ENCODE data around the gene TARBP1. TPM values are rescaled to one million over a fixed set of nuclear protein-coding genes. Genes with fewer than 3 reads are reported as not detected.
"Not testable (repeated sequence)": the region's sequence is repeated elsewhere in the genome, so short reads cannot be mapped to it uniquely, and the experiment has no call there.

The TARBP1 gene
- total RNA-seq, 4 donors from 2014 or later, result 19.9 to 44.4 (median 27.6) TPM

DNA sequence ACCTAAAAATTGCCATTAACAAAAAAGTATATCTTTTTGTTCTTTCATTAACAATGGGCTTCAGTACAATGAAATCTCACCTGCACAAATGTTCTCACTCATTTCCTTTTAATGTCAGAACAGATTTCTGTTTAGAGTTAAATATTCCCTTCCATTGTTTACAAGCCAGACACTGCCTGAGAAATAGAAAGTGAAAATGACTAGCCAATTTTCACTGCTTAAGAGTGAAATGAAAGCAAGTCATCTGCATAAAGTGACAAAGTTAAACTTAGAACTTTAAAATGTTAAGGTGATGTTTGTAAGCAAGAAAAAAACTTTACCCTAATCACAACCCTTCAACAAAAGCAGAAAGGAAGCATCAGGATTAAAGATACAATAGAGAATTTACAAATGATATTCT, 78.2 kb downstream of the TARBP1 start:
- DNase-seq, result no peak
- intact Hi-C loops (cut with DNase I; ENCODE audit: low total_unique reads) (no loop called here), in situ Hi-C loops (cut with MboI; ENCODE audit: low pct_ligation_motif_present in 1 of 4, low pct_unique_long_range_greater_than_20kb in 1 of 4, low sequenced_read_pairs in 3 of 4) (no loop called here)
- TF ChIP-seq POLR2AphosphoS5 (IDR thresholded peaks at IDR 0.05) (no peak), POLR2A (IDR thresholded peaks at IDR 0.05) (no peak), EP300 (IDR thresholded peaks at IDR 0.05; ENCODE audit: low read depth) (no peak)
- TF ChIP-seq, protein P1, sequence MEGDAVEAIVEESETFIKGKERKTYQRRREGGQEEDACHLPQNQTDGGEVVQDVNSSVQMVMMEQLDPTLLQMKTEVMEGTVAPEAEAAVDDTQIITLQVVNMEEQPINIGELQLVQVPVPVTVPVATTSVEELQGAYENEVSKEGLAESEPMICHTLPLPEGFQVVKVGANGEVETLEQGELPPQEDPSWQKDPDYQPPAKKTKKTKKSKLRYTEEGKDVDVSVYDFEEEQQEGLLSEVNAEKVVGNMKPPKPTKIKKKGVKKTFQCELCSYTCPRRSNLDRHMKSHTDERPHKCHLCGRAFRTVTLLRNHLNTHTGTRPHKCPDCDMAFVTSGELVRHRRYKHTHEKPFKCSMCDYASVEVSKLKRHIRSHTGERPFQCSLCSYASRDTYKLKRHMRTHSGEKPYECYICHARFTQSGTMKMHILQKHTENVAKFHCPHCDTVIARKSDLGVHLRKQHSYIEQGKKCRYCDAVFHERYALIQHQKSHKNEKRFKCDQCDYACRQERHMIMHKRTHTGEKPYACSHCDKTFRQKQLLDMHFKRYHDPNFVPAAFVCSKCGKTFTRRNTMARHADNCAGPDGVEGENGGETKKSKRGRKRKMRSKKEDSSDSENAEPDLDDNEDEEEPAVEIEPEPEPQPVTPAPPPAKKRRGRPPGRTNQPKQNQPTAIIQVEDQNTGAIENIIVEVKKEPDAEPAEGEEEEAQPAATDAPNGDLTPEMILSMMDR (IDR thresholded peaks at IDR 0.05), result no peak
- no peak overlapping the region for H3K4me3 ChIP-seq
- no peaks in the 10 kb centered on the region for H3K9me3 ChIP-seq
- H3K36me3 ChIP-seq, result no peaks in the 10 kb centered on the region
- no peaks in the 10 kb centered on the region for H3K27me3 ChIP-seq
- peak overlapping the region in 2 of 4 donors; percentile 14 to 57 for H3K27ac ChIP-seq
- H3K4me1 ChIP-seq, result peaks cover 0 to 13% (median 0%) of the 10 kb centered on the region in 4 donors

GRCh38 chr1:234399515-234399914, 79.5 kb downstream of the TARBP1 start:
- WGBS, 2 donors (ENCODE audit: low coverage in 1 of 2), result 73 to 82% methylated on average over 4 to 6 of the region's 6 CpGs
- in situ Hi-C loops (cut with MboI; ENCODE audit: low pct_ligation_motif_present in 1 of 4, low pct_unique_long_range_greater_than_20kb in 1 of 4, low sequenced_read_pairs in 3 of 4); DNase-seq; H3K27ac ChIP-seq; intact Hi-C loops (cut with DNase I; ENCODE audit: low total_unique reads); H3K4me3 ChIP-seq; H3K36me3 ChIP-seq; H3K27me3 ChIP-seq; H3K9me3 ChIP-seq: not testable (repeated sequence)
- H3K4me1 ChIP-seq, result peaks cover 0 to 13% (median 0%) of the 10 kb centered on the region in 4 donors

DNA sequence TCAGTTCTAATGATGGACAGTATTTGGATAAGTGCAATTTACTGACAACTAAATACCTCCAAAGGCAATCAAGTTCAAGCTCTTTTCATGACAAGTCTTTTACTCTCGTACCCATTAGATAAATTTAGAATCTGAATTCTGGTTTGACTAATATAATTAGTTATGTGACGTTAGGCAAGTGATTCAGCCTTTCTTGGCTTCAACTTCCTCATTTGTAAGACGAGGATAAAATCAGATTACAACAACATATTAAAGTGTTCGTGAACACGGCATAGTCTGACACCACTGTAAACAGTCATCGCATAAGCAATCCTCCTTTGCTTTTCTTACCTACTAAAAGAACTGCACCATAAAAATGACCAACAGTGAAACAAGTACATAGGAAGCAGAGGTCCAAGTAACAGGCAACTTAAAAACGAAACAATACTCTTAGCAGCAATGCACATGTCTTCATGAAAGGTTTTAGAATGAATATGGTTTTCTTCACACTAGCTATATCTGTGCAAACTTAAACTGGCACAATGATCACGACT, 80.1 kb downstream of the TARBP1 start:
- Histone ChIP-seq H3K4me1 (peaks cover 0 to 13% (median 0%) of the 10 kb centered on the region in 4 donors), H3K4me3 (no peak overlapping the region), H3K27ac (peak overlapping the region in 1 of 4 donors; percentile 3), H3K36me3 (no peaks in the 10 kb centered on the region), H3K9me3 (no peaks in the 10 kb centered on the region), H3K27me3 (no peaks in the 10 kb centered on the region)
- in situ Hi-C loops (cut with MboI; ENCODE audit: low pct_ligation_motif_present in 1 of 4, low pct_unique_long_range_greater_than_20kb in 1 of 4, low sequenced_read_pairs in 3 of 4), result no loop called here
- TF ChIP-seq, protein P1 (IDR thresholded peaks at IDR 0.05), result no peak
- TF ChIP-seq EP300 (IDR thresholded peaks at IDR 0.05; ENCODE audit: low read depth) (no peak), POLR2AphosphoS5 (IDR thresholded peaks at IDR 0.05) (no peak), POLR2A (IDR thresholded peaks at IDR 0.05) (no peak)
- no peak for DNase-seq
- intact Hi-C loops (cut with DNase I; ENCODE audit: low total_unique reads), result no loop called here
- WGBS, 2 donors (ENCODE audit: low coverage in 1 of 2), result 50 to 60% methylated on average over 8 of the region's 8 CpGs

DNA sequence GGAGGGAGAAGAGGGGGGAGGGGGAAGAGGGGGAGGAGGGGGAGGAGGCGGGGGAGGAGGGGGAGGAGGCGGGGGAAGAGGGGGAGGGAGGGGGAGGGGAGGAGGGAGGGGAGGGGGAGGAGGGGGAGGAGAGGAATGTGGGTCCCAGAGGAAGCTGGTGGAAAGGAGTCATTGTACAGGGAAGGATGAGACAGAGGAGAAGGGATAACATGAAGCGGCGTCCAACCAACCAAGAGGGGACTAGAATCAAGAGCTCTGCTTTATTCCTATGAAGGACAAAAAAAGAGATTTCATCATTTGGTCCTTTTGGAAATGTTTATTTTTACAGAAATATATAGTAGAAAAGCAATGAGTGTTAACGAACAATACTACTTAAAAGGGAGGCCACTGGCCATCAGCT, 81.2 kb downstream of the TARBP1 start:
- Histone ChIP-seq H3K4me1 (peaks cover 0 to 13% (median 0%) of the 10 kb centered on the region in 4 donors), H3K36me3 (no peaks in the 10 kb centered on the region), H3K9me3 (no peaks in the 10 kb centered on the region), H3K4me3 (no peak overlapping the region), H3K27ac (no peak overlapping the region), H3K27me3 (no peaks in the 10 kb centered on the region)
- in situ Hi-C loops (cut with MboI; ENCODE audit: low pct_ligation_motif_present in 1 of 4, low pct_unique_long_range_greater_than_20kb in 1 of 4, low sequenced_read_pairs in 3 of 4), result no loop called here
- 62 to 63% methylated on average over 3 of the region's 5 CpGs for WGBS, 2 donors (ENCODE audit: low coverage in 1 of 2)
- TF ChIP-seq, protein P1 (IDR thresholded peaks at IDR 0.05), result no peak
- TF ChIP-seq EP300 (IDR thresholded peaks at IDR 0.05; ENCODE audit: low read depth), result no peak
- no peak for TF ChIP-seq POLR2AphosphoS5 (IDR thresholded peaks at IDR 0.05)
- TF ChIP-seq POLR2A (IDR thresholded peaks at IDR 0.05), result no peak
- intact Hi-C loops (cut with DNase I; ENCODE audit: low total_unique reads), result no loop called here
- DNase-seq, result no peak

DNA sequence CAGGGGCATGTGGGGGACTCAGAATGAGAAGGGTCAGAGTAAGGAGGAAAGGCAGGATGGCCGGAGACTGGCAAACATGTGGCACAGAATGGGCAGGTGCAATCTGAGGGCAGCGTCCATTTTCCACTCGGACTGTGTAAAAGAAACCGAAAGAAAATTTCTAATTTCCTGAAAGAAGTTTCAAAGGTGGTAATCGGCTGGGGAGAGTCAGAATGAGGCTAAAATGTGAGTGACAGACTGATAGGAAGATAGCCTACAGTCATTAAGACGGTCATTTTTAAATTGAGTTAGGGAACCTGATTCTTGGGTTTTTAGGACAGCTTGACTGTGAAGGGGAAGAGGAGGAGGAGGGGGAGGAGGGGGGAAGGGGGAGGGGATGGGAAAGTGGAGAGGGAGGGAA, 82.1 kb downstream of the TARBP1 start:
- peaks cover 0 to 7% (median under 1%) of the 10 kb centered on the region in 4 donors for H3K36me3 ChIP-seq
- H3K4me3 ChIP-seq, result no peak overlapping the region
- no peak overlapping the region for H3K27ac ChIP-seq
- no peaks in the 10 kb centered on the region for H3K27me3 ChIP-seq
- H3K4me1 ChIP-seq, result peaks cover 0 to 13% (median 0%) of the 10 kb centered on the region in 4 donors
- no peaks in the 10 kb centered on the region for H3K9me3 ChIP-seq
- TF ChIP-seq POLR2AphosphoS5 (IDR thresholded peaks at IDR 0.05), result no peak
- TF ChIP-seq EP300 (IDR thresholded peaks at IDR 0.05; ENCODE audit: low read depth), result no peak
- TF ChIP-seq POLR2A (IDR thresholded peaks at IDR 0.05), result no peak
- TF ChIP-seq, protein P1 (IDR thresholded peaks at IDR 0.05), result no peak
- WGBS, 2 donors (ENCODE audit: low coverage in 1 of 2), result 51 to 73% methylated on average over 5 to 6 of the region's 6 CpGs
- intact Hi-C loops (cut with DNase I; ENCODE audit: low total_unique reads), result no loop called here
- in situ Hi-C loops (cut with MboI; ENCODE audit: low pct_ligation_motif_present in 1 of 4, low pct_unique_long_range_greater_than_20kb in 1 of 4, low sequenced_read_pairs in 3 of 4), result no loop called here
- DNase-seq, result no peak

Measured in transverse colon (tissue), 4 donors.